NCI-H2196 (cell line): ENCODE results near the gene PRIMA1.

ENCODE experiments used
- DNase-seq: peaks from one replicate; lab custom pipeline; 2025; ENCODE audit not compliant: unreplicated experiment; lab: John Stamatoyannopoulos, UW

Gene PRIMA1

GRCh38 chr14:93759719-93760307, 28.5 kb downstream of the PRIMA1 start:
- peak; percentile 21 for DNase-seq

GRCh38 chr14:93757206-93757605, 31.1 kb downstream of the PRIMA1 start:
- DNase-seq: no peak

GRCh38 chr14:93753647-93754046, 34.6 kb downstream of the PRIMA1 start:
- no peak for DNase-seq

GRCh38 chr14:93752980-93753561, 35.2 kb downstream of the PRIMA1 start:
- DNase-seq: no peak

GRCh38 chr14:93751946-93752655, 36.2 kb downstream of the PRIMA1 start:
- no peak for DNase-seq

GRCh38 chr14:93749076-93749420, 39.2 kb downstream of the PRIMA1 start:
- DNase-seq: no peak

GRCh38 chr14:93748208-93749075, 39.8 kb downstream of the PRIMA1 start:
- DNase-seq: no peak

GRCh38 chr14:93747560-93747959, 40.7 kb downstream of the PRIMA1 start:
- no peak for DNase-seq

- no peak for DNase-seq
These were observed 41.2 kb downstream of the PRIMA1 start for GRCh38 chr14:93747102-93747501.

GRCh38 chr14:93745603-93746273, 42.5 kb downstream of the PRIMA1 start:
- no peak for DNase-seq

- DNase-seq: no peak
These were observed 43.4 kb downstream of the PRIMA1 start for GRCh38 chr14:93744876-93745275.

GRCh38 chr14:93744176-93744575, 44.1 kb downstream of the PRIMA1 start:
- DNase-seq: no peak

- DNase-seq: no peak
These were observed 44.8 kb downstream of the PRIMA1 start for GRCh38 chr14:93743270-93744060.

GRCh38 chr14:93742761-93743160, 45.5 kb downstream of the PRIMA1 start:
- DNase-seq: no peak

- no peak for DNase-seq
These were observed 46.6 kb downstream of the PRIMA1 start for GRCh38 chr14:93741556-93742230.

GRCh38 chr14:93737634-93738033, 50.7 kb downstream of the PRIMA1 start:
- no peak for DNase-seq

- no peak for DNase-seq
These were observed 51.8 kb downstream of the PRIMA1 start for GRCh38 chr14:93736378-93737014.

- no peak for DNase-seq
These were observed 53.1 kb downstream of the PRIMA1 start for GRCh38 chr14:93735206-93735605.

- no peak for DNase-seq
These were observed 54.0 kb downstream of the PRIMA1 start for GRCh38 chr14:93734086-93734822.
